Naive thymus-derived CD8-positive, alpha-beta T cell (primary cell): ENCODE data around the gene TMUB2. TPM values are rescaled to one million over a fixed set of nuclear protein-coding genes. Genes with fewer than 3 reads are reported as not detected.

Experiments used
- microRNA-seq: library from miRNA; unstranded; fragments of <30 nt; microRNA quantifications from one replicate; pipeline ENCODE4 v1.2.0, GENCODE V29; 2022; ENCODE audit warnings: borderline microRNAs expressed
- polyA plus RNA-seq, 3 donors: library from polyadenylated mRNA; unstranded; fragments of 300-500 nt; fragmentation: Illumina TruSeq; gene quantifications; one replicate each; pipeline ENCODE4 v1.2.3, GENCODE V29; 2021
- total RNA-seq, 8 experiments: library from RNA in 2 of 8; stranded (reverse) in 2 of 8; gene quantifications; one replicate each; pipeline ENCODE4 v1.2.3 and lab custom pipeline; 2021 to 2026

TMUB2 gene
- total and polyA plus RNA-seq, 5 experiments from 2014 or later, result 22.1 to 50.5 (median 30.2) TPM

Small RNAs within 50 kb of the gene (microRNA-seq; reads per million reads assigned to microRNA genes)
- 1.0 reads per million for gene MIR6782

Other genes starting within 250 kb of the TMUB2 start
- not detected for gene PPY, start 244.5 kb upstream of the TMUB2 start, total RNA-seq
- not detected for gene PPY, start 244.5 kb upstream of the TMUB2 start, polyA plus RNA-seq
- gene PYY, start 233.0 kb upstream of the TMUB2 start, total RNA-seq, result not detected
- not detected for gene PYY, start 233.0 kb upstream of the TMUB2 start, polyA plus RNA-seq
- under 1 TPM; 0.19 to 0.96 TPM for gene NAGS, start 182.3 kb upstream of the TMUB2 start, total RNA-seq
- under 1 TPM; 0.39 to 0.62 (median 0.59) TPM for gene NAGS, start 182.3 kb upstream of the TMUB2 start, polyA plus RNA-seq
- 10 to 100 TPM; 26.8 to 27.6 TPM for gene TMEM101, start 172.0 kb upstream of the TMUB2 start, total RNA-seq
- gene TMEM101, start 172.0 kb upstream of the TMUB2 start, polyA plus RNA-seq, result 10 to 100 TPM; 23.6 to 28.8 (median 27.1) TPM
- gene LSM12, start 120.3 kb upstream of the TMUB2 start, total RNA-seq, result 10 to 100 TPM; 33.3 to 36.0 TPM
- 10 to 100 TPM; 63.4 to 82.6 (median 66.7) TPM for gene LSM12, start 120.3 kb upstream of the TMUB2 start, polyA plus RNA-seq
- 10 to 100 TPM; 15.0 to 19.1 TPM for gene G6PC3, start 116.2 kb upstream of the TMUB2 start, total RNA-seq
- 10 to 100 TPM; 25.5 to 31.3 (median 26.6) TPM for gene G6PC3, start 116.2 kb upstream of the TMUB2 start, polyA plus RNA-seq
- 10 to 100 TPM; 71.1 to 73.8 TPM for gene HDAC5, start 63.3 kb upstream of the TMUB2 start, total RNA-seq
- gene HDAC5, start 63.3 kb upstream of the TMUB2 start, polyA plus RNA-seq, result 10 to 100 TPM; 25.3 to 41.8 (median 27.2) TPM
- 1 to 10 TPM in 1 of 2 experiments, under 1 TPM in 1; 0.88 to 1.2 TPM for gene HROB, start 45.0 kb upstream of the TMUB2 start, total RNA-seq
- under 1 TPM in 2 of 3 donors, not detected in 1; 0.08 to 0.24 TPM for gene HROB, start 45.0 kb upstream of the TMUB2 start, polyA plus RNA-seq
- gene ASB16, start 16.3 kb upstream of the TMUB2 start, total RNA-seq, result not detected
- under 1 TPM in 1 of 3 donors, not detected in 2; 0.09 TPM for gene ASB16, start 16.3 kb upstream of the TMUB2 start, polyA plus RNA-seq
- 100 to 1,000 TPM; 125 TPM for gene ATXN7L3, start 12.9 kb downstream of the TMUB2 start, total RNA-seq
- 10 to 100 TPM in 2 of 3 donors, 1 to 10 TPM in 1; 9.3 to 14.2 (median 10.6) TPM for gene ATXN7L3, start 12.9 kb downstream of the TMUB2 start, polyA plus RNA-seq
- 100 to 1,000 TPM; 348 to 362 TPM for gene UBTF, start 32.7 kb downstream of the TMUB2 start, total RNA-seq
- 10 to 100 TPM; 41.5 to 94.2 (median 73.3) TPM for gene UBTF, start 32.7 kb downstream of the TMUB2 start, polyA plus RNA-seq
- not detected for gene SLC4A1, start 81.2 kb downstream of the TMUB2 start, total RNA-seq
- not detected for gene SLC4A1, start 81.2 kb downstream of the TMUB2 start, polyA plus RNA-seq
- not detected for gene RUNDC3A, start 121.6 kb downstream of the TMUB2 start, total RNA-seq
- not detected for gene RUNDC3A, start 121.6 kb downstream of the TMUB2 start, polyA plus RNA-seq
- 10 to 100 TPM; 94.9 to 98.8 TPM for gene SLC25A39, start 137.9 kb downstream of the TMUB2 start, total RNA-seq
- 100 to 1,000 TPM; 133 to 176 (median 162) TPM for gene SLC25A39, start 137.9 kb downstream of the TMUB2 start, polyA plus RNA-seq
- gene GRN, start 158.3 kb downstream of the TMUB2 start, total RNA-seq, result 10 to 100 TPM; 27.5 to 33.5 TPM
- gene GRN, start 158.3 kb downstream of the TMUB2 start, polyA plus RNA-seq, result 10 to 100 TPM; 24.8 to 43.7 (median 41.6) TPM
- gene FAM171A2, start 176.9 kb downstream of the TMUB2 start, total RNA-seq, result 1 to 10 TPM; 1.3 to 1.5 TPM
- gene FAM171A2, start 176.9 kb downstream of the TMUB2 start, polyA plus RNA-seq, result under 1 TPM; 0.08 to 0.33 (median 0.10) TPM
- gene ITGA2B, start 202.7 kb downstream of the TMUB2 start, total RNA-seq, result 1 to 10 TPM in 1 of 2 experiments, under 1 TPM in 1; 0.86 to 1.6 TPM
- not detected for gene ITGA2B, start 202.7 kb downstream of the TMUB2 start, polyA plus RNA-seq